ENCODE results near the gene SLC1A4.
"Not testable (repeated sequence)": the region's sequence is repeated elsewhere in the genome, so short reads cannot be mapped to it uniquely, and the experiment has no call there.

DNA sequence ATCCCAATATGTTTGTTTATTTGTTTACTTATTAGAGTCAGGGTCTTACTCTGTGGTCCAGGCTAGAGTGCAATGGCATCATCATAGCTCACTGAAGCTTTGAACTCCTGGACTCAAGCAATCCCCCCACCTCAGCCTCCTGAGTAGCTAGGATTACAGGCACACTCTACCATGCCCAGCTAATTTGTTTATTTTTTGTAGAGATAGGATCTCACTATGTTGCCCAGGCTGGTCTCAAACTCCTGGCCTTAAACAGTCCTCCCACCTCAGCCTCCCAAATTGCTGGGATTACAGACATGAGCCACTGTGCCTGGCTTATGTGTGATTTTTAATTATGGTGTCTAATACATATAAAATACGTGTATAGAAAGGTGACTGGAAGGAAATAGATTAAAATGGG is 31.1 kb downstream of the SLC1A4 start:
- not testable (repeated sequence) for TF ChIP-seq SIN3A (IDR thresholded peaks at IDR 0.05; ENCODE audit: borderline replicate concordance, insufficient read depth, low read depth, low read length); POLR2AphosphoS5 (IDR thresholded peaks at IDR 0.05; ENCODE audit: low read depth, low read length); TCF7L2 (IDR thresholded peaks at IDR 0.05; ENCODE audit: low read depth, low read length)
- TF ChIP-seq, protein P1, sequence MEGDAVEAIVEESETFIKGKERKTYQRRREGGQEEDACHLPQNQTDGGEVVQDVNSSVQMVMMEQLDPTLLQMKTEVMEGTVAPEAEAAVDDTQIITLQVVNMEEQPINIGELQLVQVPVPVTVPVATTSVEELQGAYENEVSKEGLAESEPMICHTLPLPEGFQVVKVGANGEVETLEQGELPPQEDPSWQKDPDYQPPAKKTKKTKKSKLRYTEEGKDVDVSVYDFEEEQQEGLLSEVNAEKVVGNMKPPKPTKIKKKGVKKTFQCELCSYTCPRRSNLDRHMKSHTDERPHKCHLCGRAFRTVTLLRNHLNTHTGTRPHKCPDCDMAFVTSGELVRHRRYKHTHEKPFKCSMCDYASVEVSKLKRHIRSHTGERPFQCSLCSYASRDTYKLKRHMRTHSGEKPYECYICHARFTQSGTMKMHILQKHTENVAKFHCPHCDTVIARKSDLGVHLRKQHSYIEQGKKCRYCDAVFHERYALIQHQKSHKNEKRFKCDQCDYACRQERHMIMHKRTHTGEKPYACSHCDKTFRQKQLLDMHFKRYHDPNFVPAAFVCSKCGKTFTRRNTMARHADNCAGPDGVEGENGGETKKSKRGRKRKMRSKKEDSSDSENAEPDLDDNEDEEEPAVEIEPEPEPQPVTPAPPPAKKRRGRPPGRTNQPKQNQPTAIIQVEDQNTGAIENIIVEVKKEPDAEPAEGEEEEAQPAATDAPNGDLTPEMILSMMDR (IDR thresholded peaks at IDR 0.05): not testable (repeated sequence)
- TF ChIP-seq, protein P2, sequence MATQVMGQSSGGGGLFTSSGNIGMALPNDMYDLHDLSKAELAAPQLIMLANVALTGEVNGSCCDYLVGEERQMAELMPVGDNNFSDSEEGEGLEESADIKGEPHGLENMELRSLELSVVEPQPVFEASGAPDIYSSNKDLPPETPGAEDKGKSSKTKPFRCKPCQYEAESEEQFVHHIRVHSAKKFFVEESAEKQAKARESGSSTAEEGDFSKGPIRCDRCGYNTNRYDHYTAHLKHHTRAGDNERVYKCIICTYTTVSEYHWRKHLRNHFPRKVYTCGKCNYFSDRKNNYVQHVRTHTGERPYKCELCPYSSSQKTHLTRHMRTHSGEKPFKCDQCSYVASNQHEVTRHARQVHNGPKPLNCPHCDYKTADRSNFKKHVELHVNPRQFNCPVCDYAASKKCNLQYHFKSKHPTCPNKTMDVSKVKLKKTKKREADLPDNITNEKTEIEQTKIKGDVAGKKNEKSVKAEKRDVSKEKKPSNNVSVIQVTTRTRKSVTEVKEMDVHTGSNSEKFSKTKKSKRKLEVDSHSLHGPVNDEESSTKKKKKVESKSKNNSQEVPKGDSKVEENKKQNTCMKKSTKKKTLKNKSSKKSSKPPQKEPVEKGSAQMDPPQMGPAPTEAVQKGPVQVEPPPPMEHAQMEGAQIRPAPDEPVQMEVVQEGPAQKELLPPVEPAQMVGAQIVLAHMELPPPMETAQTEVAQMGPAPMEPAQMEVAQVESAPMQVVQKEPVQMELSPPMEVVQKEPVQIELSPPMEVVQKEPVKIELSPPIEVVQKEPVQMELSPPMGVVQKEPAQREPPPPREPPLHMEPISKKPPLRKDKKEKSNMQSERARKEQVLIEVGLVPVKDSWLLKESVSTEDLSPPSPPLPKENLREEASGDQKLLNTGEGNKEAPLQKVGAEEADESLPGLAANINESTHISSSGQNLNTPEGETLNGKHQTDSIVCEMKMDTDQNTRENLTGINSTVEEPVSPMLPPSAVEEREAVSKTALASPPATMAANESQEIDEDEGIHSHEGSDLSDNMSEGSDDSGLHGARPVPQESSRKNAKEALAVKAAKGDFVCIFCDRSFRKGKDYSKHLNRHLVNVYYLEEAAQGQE (IDR thresholded peaks at IDR 0.05; ENCODE audit: insufficient read depth in 1 of 2, low read depth in 2 of 2, low read length in 1 of 2): not testable (repeated sequence)

Data from Panc1 (cell line).